Skeletal muscle tissue (tissue), 4 donors: ENCODE data around the gene PSMC1. TPM values are rescaled to one million over a fixed set of nuclear protein-coding genes. Genes with fewer than 3 reads are reported as not detected.
A peak's percentile ranks its signal among the peaks of the same experiment; 100 is the strongest.

Experiments
- H3K27ac ChIP-seq: one replicate; pipeline ENCODE4 v1.7.0; 2013; ENCODE audit warnings: mild to moderate bottlenecking, low read depth, low read length, inconsistent platforms
- H3K27me3 ChIP-seq, 3 donors: one replicate each; pipeline ENCODE4 v1.7.0; 2013; ENCODE audit warnings: low read length in 3 of 3; ENCODE audit not compliant: control insufficient read depth in 3 of 3, insufficient read depth in 3 of 3
- H3K36me3 ChIP-seq, 3 donors: one replicate each; pipeline ENCODE4 v1.7.0; 2013; ENCODE audit warnings: low read length in 3 of 3; ENCODE audit not compliant: control insufficient read depth in 3 of 3, insufficient read depth in 3 of 3
- H3K4me1 ChIP-seq, 3 donors: one replicate each; pipeline ENCODE4 v1.7.0; 2013; ENCODE audit warnings: low read length in 3 of 3, mild to moderate bottlenecking in 3 of 3; ENCODE audit not compliant: control insufficient read depth in 3 of 3, insufficient read depth in 3 of 3
- H3K4me3 ChIP-seq, 3 donors: one replicate each; pipeline ENCODE4 v1.7.0; 2013; ENCODE audit warnings: low read length in 3 of 3
- H3K9ac ChIP-seq, 3 donors: one replicate each; pipeline ENCODE4 v1.7.0; 2013; ENCODE audit warnings: low read length in 3 of 3, mild to moderate bottlenecking in 3 of 3, moderate library complexity in 2 of 3, low read depth in 1 of 3
- H3K9me3 ChIP-seq, 3 donors: one replicate each; pipeline ENCODE4 v1.7.0; 2013; ENCODE audit warnings: low read length in 3 of 3; ENCODE audit not compliant: control insufficient read depth in 3 of 3
- total RNA-seq: library from RNA; depleted of rRNA; stranded (reverse); fragments of >200 nt; gene quantifications from one replicate; pipeline ENCODE4 v1.2.3, GENCODE V29; 2014
- donor health status: Osteomylitis.

Gene PSMC1
- total RNA-seq, 1 donor from 2014 or later, result 84.5 TPM

- peak overlapping the region in 1 of 3 donors; percentile 30 for H3K9ac ChIP-seq
- no peak overlapping the region for H3K4me3 ChIP-seq
- H3K9me3 ChIP-seq, result no peaks in the 10 kb centered on the region
- H3K4me1 ChIP-seq, result peaks cover 0 to 5% (median 4%) of the 10 kb centered on the region in 3 donors
- H3K27ac ChIP-seq, result no peak overlapping the region
- H3K36me3 ChIP-seq, result peaks cover 54 to 69% (median 58%) of the 10 kb centered on the region in 3 donors
- no peaks in the 10 kb centered on the region for H3K27me3 ChIP-seq
These were observed 31.4 kb downstream of the PSMC1 start for GRCh38 chr14:90287791-90288190.

- Histone ChIP-seq H3K9me3 (no peaks in the 10 kb centered on the region), H3K27me3 (no peaks in the 10 kb centered on the region), H3K27ac (no peak overlapping the region), H3K36me3 (peaks cover 54 to 66% (median 59%) of the 10 kb centered on the region in 3 donors), H3K4me1 (peaks cover 0 to 5% (median 4%) of the 10 kb centered on the region in 3 donors), H3K4me3 (no peak overlapping the region), H3K9ac (no peak overlapping the region)
These were observed 32.5 kb downstream of the PSMC1 start for GRCh38 chr14:90288651-90289355.

GRCh38 chr14:90290337-90291011 is 34.1 kb downstream of the PSMC1 start:
- H3K36me3 ChIP-seq, result peaks cover 55 to 66% (median 61%) of the 10 kb centered on the region in 3 donors

GRCh38 chr14:90291699-90292098 is 35.3 kb downstream of the PSMC1 start:
- Histone ChIP-seq H3K36me3 (peaks cover 50 to 66% (median 55%) of the 10 kb centered on the region in 3 donors), H3K4me3 (no peak overlapping the region), H3K9me3 (no peaks in the 10 kb centered on the region), H3K27ac (no peak overlapping the region), H3K27me3 (no peaks in the 10 kb centered on the region), H3K4me1 (peaks cover 0 to 5% (median 4%) of the 10 kb centered on the region in 3 donors), H3K9ac (no peak overlapping the region)

More at GRCh38 chr14:90290337-90291011, 34.1 kb downstream of the PSMC1 start:
- Histone ChIP-seq H3K27me3 (no peaks in the 10 kb centered on the region), H3K4me1 (peaks cover 0 to 5% (median 4%) of the 10 kb centered on the region in 3 donors), H3K27ac (no peak overlapping the region), H3K9ac (no peak overlapping the region), H3K4me3 (no peak overlapping the region), H3K9me3 (no peaks in the 10 kb centered on the region)

- Histone ChIP-seq H3K4me3 (no peak overlapping the region), H3K4me1 (peaks cover 0 to 3% (median 1%) of the 10 kb centered on the region in 3 donors), H3K27ac (no peak overlapping the region), H3K27me3 (no peaks in the 10 kb centered on the region), H3K36me3 (peaks cover 42 to 62% (median 43%) of the 10 kb centered on the region in 3 donors), H3K9ac (no peak overlapping the region), H3K9me3 (no peaks in the 10 kb centered on the region)
These were observed 37.7 kb downstream of the PSMC1 start for GRCh38 chr14:90293766-90294730.

- Histone ChIP-seq H3K4me1 (peaks cover 5 to 11% (median 6%) of the 10 kb centered on the region in 3 donors), H3K36me3 (peaks cover 37 to 58% (median 39%) of the 10 kb centered on the region in 3 donors), H3K27ac (no peak overlapping the region)
These were observed 38.5 kb downstream of the PSMC1 start for GRCh38 chr14:90294872-90295271.

GRCh38 chr14:90295870-90296516 is 39.6 kb downstream of the PSMC1 start:
- no peaks in the 10 kb centered on the region for H3K9me3 ChIP-seq
- H3K27me3 ChIP-seq, result no peaks in the 10 kb centered on the region
- H3K4me1 ChIP-seq, result peaks cover 8 to 13% (median 9%) of the 10 kb centered on the region in 3 donors
- H3K27ac ChIP-seq, result no peak overlapping the region
- H3K9ac ChIP-seq, result no peak overlapping the region
- H3K4me3 ChIP-seq, result no peak overlapping the region
- peaks cover 28 to 51% (median 35%) of the 10 kb centered on the region in 3 donors for H3K36me3 ChIP-seq

More at GRCh38 chr14:90294872-90295271, 38.5 kb downstream of the PSMC1 start:
- no peak overlapping the region for H3K4me3 ChIP-seq
- H3K27me3 ChIP-seq, result no peaks in the 10 kb centered on the region
- H3K9me3 ChIP-seq, result no peaks in the 10 kb centered on the region
- H3K9ac ChIP-seq, result no peak overlapping the region

- peaks cover 25 to 44% (median 31%) of the 10 kb centered on the region in 3 donors for H3K36me3 ChIP-seq
- no peaks in the 10 kb centered on the region for H3K27me3 ChIP-seq
- no peak overlapping the region for H3K27ac ChIP-seq
- peaks cover 8 to 14% (median 13%) of the 10 kb centered on the region in 3 donors for H3K4me1 ChIP-seq
- no peak overlapping the region for H3K9ac ChIP-seq
- H3K9me3 ChIP-seq, result no peaks in the 10 kb centered on the region
- no peak overlapping the region for H3K4me3 ChIP-seq
These were observed 40.3 kb downstream of the PSMC1 start for GRCh38 chr14:90296641-90297040.
